Measurements from ENCODE around the gene COBLL1.

The COBLL1 gene

GRCh38 chr2:164802095-164802707, 39.4 kb downstream of the COBLL1 start:
- no peak for TF ChIP-seq CTCF (conservative IDR thresholded peaks at IDR 0.05)
- H3K27ac ChIP-seq: no peak overlapping the region

- no peak for TF ChIP-seq CTCF (conservative IDR thresholded peaks at IDR 0.05)
- H3K27ac ChIP-seq: no peak overlapping the region
These were observed 41.1 kb downstream of the COBLL1 start for GRCh38 chr2:164800572-164800971.

GRCh38 chr2:164797627-164798026, 44.0 kb downstream of the COBLL1 start:
- H3K27ac ChIP-seq: no peak overlapping the region
- TF ChIP-seq CTCF (conservative IDR thresholded peaks at IDR 0.05): no peak

- H3K27ac ChIP-seq: no peak overlapping the region
- TF ChIP-seq CTCF (conservative IDR thresholded peaks at IDR 0.05): no peak
These were observed 44.6 kb downstream of the COBLL1 start for GRCh38 chr2:164796999-164797398.

- TF ChIP-seq CTCF (conservative IDR thresholded peaks at IDR 0.05): no peak
- H3K27ac ChIP-seq: no peak overlapping the region
These were observed 47.0 kb downstream of the COBLL1 start for GRCh38 chr2:164794432-164795231.

GRCh38 chr2:164794016-164794415, 47.6 kb downstream of the COBLL1 start:
- no peak for TF ChIP-seq CTCF (conservative IDR thresholded peaks at IDR 0.05)
- no peak overlapping the region for H3K27ac ChIP-seq

- H3K27ac ChIP-seq: no peak overlapping the region
- TF ChIP-seq CTCF (conservative IDR thresholded peaks at IDR 0.05): no peak
These were observed 48.1 kb downstream of the COBLL1 start for GRCh38 chr2:164793529-164793928.
